GM12891 (cell line): Measurements from ENCODE around the gene ACOT13.

Source experiments
- PAX5 ChIP-seq: IDR thresholded peaks from 2 replicates; pipeline ENCODE4 v1.6.1; 2011; ENCODE audit warnings: low read length, moderate library complexity, mild to moderate bottlenecking; ENCODE audit not compliant: insufficient read depth, severe bottlenecking
- POLR2A ChIP-seq: IDR thresholded peaks from 2 replicates; pipeline ENCODE4 v1.6.1; 2011; ENCODE audit warnings: low read depth, low read length, control low read depth
- POLR2AphosphoS5 ChIP-seq: IDR thresholded peaks from 2 replicates; pipeline ENCODE4 v1.6.1; 2011; ENCODE audit warnings: low read depth, low read length, control low read depth
- POU2F2 ChIP-seq: IDR thresholded peaks from 2 replicates; pipeline ENCODE4 v1.6.1; 2011; ENCODE audit warnings: low read depth, mild to moderate bottlenecking, control low read depth, low read length, moderate library complexity
- SPI1 ChIP-seq: IDR thresholded peaks from 2 replicates; pipeline ENCODE4 v1.6.1; 2011; ENCODE audit warnings: low read depth, low read length, control low read depth
- TAF1 ChIP-seq: IDR thresholded peaks from 2 replicates; pipeline ENCODE4 v1.6.1; 2011; ENCODE audit warnings: low read depth, low read length, control low read depth

GRCh38 chr6:24643920-24644319 lies 23.0 kb upstream of the ACOT13 start:
- TF ChIP-seq TAF1 (no peak), SPI1 (no peak), POLR2A (no peak), POLR2AphosphoS5 (no peak), PAX5 (no peak), POU2F2 (no peak)
